HTERT RPE-1 (cell line): Measurements from ENCODE around the gene TEX54.

Experiments
- in situ Hi-C: fragments of 300-500 bp; cut with MboI; formaldehyde crosslinking; loops from 4 replicates; pipeline ENCODE4 v1.14.3; 2020; ENCODE audit warnings: low sequenced_read_pairs

TEX54 gene

DNA sequence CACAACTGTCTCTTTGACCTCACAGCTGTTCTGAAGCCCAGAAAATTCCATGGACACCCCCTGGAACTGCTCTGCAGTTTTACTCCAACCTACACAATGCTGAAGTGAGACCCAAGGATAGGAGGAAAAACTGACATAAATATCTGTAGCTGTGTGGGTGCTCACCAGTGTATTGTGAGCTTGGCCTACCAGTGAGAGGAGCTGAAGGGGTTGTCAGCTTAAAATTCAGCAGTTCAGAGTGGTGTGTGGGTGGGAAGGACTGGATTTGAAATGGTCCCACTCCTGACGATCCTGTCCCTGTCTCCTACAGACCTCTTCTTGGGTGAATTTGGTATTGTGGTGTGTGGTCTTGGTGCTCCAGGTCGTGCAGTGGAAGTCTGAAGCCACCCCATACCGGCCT, 43.1 kb downstream of the TEX54 start:
- in situ Hi-C loops = no loop called here

DNA sequence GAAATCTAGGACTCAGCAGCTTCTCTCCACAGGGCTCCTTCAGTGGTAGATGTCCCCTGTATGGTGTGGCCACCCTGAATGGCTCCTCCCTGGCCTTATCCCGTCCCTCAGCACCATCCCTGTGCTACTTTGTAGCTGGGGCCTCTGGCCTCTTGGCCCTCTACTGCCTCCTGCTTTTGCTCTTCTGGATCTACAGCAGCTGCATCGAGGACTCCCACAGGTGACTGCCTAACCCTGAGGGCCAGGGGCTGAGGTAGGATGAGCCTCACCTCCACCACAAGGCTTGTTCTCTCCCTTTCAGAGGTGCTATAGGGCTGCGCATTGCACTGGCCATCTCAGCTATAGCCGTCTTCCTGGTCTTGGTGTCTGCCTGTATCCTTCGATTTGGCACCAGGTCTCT, 43.6 kb downstream of the TEX54 start:
- in situ Hi-C loops = no loop called here

GRCh38 chr11:62787005-62787759, 45.5 kb downstream of the TEX54 start, which contains the start of gene TMEM179B:
TSS of gene TMEM179B (plus strand) at chr11:62787402. CDS start at chr11:62787432, 30 bp downstream.
- in situ Hi-C loops = no loop called here

DNA sequence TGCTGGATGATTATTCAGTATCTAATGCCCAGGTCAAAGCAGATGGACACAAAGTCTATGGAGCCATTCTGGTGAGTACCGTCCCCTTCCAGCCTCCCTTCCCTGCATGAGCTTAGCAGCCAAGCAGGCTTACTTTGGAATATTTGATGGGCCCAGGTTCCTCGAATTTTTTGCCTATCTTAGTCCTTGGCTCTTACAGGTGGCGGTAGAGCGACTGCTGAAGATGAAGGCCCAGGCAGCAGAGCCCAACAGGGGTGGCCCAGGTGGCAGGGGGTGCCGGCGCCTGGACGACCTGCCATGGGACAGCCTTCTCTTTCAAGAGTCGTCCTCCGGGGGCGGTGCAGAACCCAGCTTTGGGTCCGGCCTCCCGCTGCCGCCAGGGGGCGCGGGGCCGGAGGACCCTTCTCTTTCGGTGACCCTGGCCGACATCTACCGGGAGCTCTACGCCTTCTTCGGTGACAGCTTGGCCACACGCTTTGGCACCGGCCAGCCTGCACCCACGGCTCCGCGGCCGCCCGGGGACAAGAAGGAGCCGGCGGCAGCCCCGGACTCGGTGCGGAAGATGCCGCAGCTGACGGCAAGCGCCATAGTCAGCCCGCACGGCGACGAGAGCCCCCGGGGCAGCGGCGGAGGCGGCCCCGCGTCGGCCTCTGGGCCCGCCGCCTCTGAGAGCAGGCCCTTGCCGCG, 46.2 kb downstream of the TEX54 start:
- in situ Hi-C loops = no loop called here

DNA sequence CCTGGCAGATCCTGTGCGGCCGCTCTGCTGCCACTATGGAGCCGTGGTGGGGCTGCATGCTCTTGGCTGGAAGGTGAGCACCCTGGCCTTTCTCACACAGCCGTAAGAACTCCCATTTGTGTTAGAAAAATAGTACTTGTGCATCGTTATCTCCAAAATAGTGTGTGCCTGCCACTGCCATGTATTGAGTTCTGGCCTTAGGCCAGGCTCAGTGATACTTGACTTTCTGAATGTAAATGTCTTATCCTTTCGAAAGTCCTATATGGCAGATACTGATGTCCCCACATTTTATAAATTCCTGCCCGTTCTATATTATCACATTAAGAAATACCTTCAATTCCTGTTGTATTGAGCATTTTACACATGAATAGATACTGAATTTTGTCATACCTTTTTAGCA, 49.9 kb downstream of the TEX54 start:
- in situ Hi-C loops = no loop called here
